ENCODE measurements around the gene DRD2. TPM values are rescaled to one million over a fixed set of nuclear protein-coding genes. Genes with fewer than 3 reads are reported as not detected.

Gene DRD2
- total RNA-seq, 2 experiments from 2014 or later, result not detected

DNA sequence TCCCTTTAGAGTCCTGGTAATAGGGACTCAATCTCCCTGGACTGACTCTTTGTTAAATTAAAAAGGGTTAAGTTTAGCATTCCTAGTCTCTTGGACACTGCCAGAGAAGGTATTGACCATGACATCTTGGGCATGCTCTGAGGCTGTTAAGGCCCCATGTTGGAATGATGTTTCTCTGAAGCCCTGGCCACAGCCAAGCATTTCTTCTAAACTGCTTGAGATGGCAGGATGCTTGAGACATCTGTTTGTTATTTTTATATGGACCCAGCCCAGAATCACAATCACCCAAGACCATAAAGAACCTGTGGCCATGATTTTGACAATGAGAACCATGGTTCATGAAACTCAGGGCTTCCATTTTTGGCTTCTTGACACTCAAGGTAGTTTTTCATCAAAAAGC, 93.1 kb downstream of the DRD2 start:
- DNase-seq (no peak), ATAC-seq (ENCODE audit: poor library complexity) (no peak)
- no peak overlapping the region for H3K4me3 Mint-ChIP-seq
- no peak overlapping the region for H3K27ac Mint-ChIP-seq
- CTCF ChIA-PET, result no interaction called here
- Histone ChIP-seq H3K27me3 (ENCODE audit: control insufficient read depth in 1 of 2, insufficient read depth in 2 of 2, low read length in 2 of 2) (peaks cover 0 to 2% of the 10 kb centered on the region in 2 experiments), H3K4me3 (ENCODE audit: low read length) (no peak overlapping the region), H3K36me3 (ENCODE audit: insufficient read depth, low read length) (no peaks in the 10 kb centered on the region), H3K4me1 (ENCODE audit: insufficient read depth, low read length) (no peaks in the 10 kb centered on the region), H3K9me3 (ENCODE audit: control insufficient read depth in 1 of 2, insufficient read depth in 1 of 2, low read length in 2 of 2) (peaks cover 0 to 4% of the 10 kb centered on the region in 2 experiments), H3K27ac (ENCODE audit: low read depth in 1 of 2, low read length in 2 of 2) (no peak overlapping the region)
- H3K9me3 Mint-ChIP-seq, result peaks cover 3% of the 10 kb centered on the region
- H3K36me3 Mint-ChIP-seq (ENCODE audit: low read depth), result peaks cover 33% of the 10 kb centered on the region
- POLR2A ChIA-PET, result no interaction called here
- TF ChIP-seq, protein P1, sequence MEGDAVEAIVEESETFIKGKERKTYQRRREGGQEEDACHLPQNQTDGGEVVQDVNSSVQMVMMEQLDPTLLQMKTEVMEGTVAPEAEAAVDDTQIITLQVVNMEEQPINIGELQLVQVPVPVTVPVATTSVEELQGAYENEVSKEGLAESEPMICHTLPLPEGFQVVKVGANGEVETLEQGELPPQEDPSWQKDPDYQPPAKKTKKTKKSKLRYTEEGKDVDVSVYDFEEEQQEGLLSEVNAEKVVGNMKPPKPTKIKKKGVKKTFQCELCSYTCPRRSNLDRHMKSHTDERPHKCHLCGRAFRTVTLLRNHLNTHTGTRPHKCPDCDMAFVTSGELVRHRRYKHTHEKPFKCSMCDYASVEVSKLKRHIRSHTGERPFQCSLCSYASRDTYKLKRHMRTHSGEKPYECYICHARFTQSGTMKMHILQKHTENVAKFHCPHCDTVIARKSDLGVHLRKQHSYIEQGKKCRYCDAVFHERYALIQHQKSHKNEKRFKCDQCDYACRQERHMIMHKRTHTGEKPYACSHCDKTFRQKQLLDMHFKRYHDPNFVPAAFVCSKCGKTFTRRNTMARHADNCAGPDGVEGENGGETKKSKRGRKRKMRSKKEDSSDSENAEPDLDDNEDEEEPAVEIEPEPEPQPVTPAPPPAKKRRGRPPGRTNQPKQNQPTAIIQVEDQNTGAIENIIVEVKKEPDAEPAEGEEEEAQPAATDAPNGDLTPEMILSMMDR (IDR thresholded peaks at IDR 0.05), result no peak
- intact Hi-C loops (cut with DNase I, micrococcal nuclease), result no loop called here
- peaks cover 3% of the 10 kb centered on the region for H3K27me3 Mint-ChIP-seq
- H3K4me1 Mint-ChIP-seq (ENCODE audit: low read depth), result no peaks in the 10 kb centered on the region

DNA sequence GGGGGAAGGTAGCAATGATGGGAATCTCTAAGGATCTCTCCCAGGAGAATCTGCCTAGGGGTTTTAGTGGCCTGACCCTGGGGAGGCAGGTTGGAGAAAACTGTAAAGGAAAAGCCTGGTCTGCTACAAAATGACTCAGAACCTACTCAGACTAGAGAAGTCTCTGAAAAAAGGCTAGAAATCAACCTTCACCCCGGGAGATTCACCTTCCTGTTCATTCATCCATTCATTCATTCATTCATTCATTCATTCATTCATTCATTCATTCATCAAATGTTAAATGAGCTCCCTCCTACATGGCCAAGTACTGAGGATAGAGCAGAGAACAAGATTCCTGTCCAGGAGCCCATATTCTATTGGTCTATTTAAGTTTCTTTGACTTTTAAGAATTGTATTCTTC, 96.5 kb downstream of the DRD2 start:
- TF ChIP-seq, protein P1 (IDR thresholded peaks at IDR 0.05), result no peak
- Histone ChIP-seq H3K36me3 (ENCODE audit: insufficient read depth, low read length) (no peaks in the 10 kb centered on the region), H3K27me3 (ENCODE audit: control insufficient read depth in 1 of 2, insufficient read depth in 2 of 2, low read length in 2 of 2) (no peaks in the 10 kb centered on the region), H3K27ac (ENCODE audit: low read depth in 1 of 2, low read length in 2 of 2) (no peak overlapping the region), H3K9me3 (ENCODE audit: control insufficient read depth in 1 of 2, insufficient read depth in 1 of 2, low read length in 2 of 2) (no peaks in the 10 kb centered on the region), H3K4me1 (ENCODE audit: insufficient read depth, low read length) (no peaks in the 10 kb centered on the region), H3K4me3 (ENCODE audit: low read length) (no peak overlapping the region)
- POLR2A ChIA-PET, result no interaction called here
- intact Hi-C loops (cut with DNase I, micrococcal nuclease), result no loop called here
- Mint-ChIP-seq H3K27me3 (no peaks in the 10 kb centered on the region), H3K4me3 (no peak overlapping the region), H3K9me3 (peaks cover 3% of the 10 kb centered on the region), H3K4me1 (ENCODE audit: low read depth) (no peaks in the 10 kb centered on the region), H3K27ac (no peak overlapping the region), H3K36me3 (ENCODE audit: low read depth) (peaks cover 35% of the 10 kb centered on the region)
- DNase-seq, result no peak
- CTCF ChIA-PET, result no interaction called here
- no peak for ATAC-seq (ENCODE audit: poor library complexity)

DNA sequence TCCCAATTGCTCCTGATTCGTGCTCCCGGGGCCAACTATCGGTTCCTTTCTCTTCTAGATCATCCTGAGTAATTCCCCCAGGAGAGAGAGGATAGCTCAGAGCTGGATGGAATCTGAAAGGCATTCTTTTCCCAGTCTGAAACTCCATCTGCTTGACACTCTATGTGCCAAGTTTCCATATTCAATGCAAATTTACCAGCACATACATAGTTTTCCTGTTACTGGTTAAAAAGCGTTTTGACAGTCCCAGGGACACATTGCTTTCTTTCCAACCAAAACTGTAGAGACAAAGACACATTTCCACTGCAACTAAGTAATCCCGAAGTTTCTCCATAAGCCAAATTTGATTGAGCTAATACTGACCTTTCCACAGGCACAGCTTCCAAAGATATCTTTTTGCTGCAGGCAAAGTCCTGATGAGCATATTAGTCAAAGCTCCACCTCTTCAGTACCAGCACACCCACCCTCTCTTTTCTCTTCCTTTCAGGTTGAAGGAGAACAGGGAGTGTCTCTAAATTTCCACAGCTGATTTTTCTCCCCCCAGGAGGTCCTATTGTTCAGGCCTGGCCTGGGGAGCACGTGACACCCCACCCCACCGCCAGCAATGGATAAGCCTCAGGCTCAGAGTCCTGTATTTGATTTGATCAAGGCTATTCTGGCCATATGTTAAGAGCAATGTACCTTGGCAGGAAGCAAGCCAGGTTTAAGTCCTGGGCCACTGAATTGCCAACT, 97.4 kb downstream of the DRD2 start:
- Mint-ChIP-seq H3K9me3 (peaks cover 3% of the 10 kb centered on the region), H3K4me3 (no peak overlapping the region), H3K4me1 (ENCODE audit: low read depth) (no peaks in the 10 kb centered on the region), H3K36me3 (ENCODE audit: low read depth) (peaks cover 39% of the 10 kb centered on the region), H3K27me3 (no peaks in the 10 kb centered on the region), H3K27ac (no peak overlapping the region)
- Histone ChIP-seq H3K27me3 (ENCODE audit: control insufficient read depth in 1 of 2, insufficient read depth in 2 of 2, low read length in 2 of 2) (no peaks in the 10 kb centered on the region), H3K9me3 (ENCODE audit: control insufficient read depth in 1 of 2, insufficient read depth in 1 of 2, low read length in 2 of 2) (no peaks in the 10 kb centered on the region), H3K27ac (ENCODE audit: low read depth in 1 of 2, low read length in 2 of 2) (no peak overlapping the region), H3K4me3 (ENCODE audit: low read length) (no peak overlapping the region), H3K36me3 (ENCODE audit: insufficient read depth, low read length) (peaks cover 2% of the 10 kb centered on the region), H3K4me1 (ENCODE audit: insufficient read depth, low read length) (no peaks in the 10 kb centered on the region)
- ATAC-seq (ENCODE audit: poor library complexity) (no peak), DNase-seq (no peak)
- intact Hi-C loops (cut with DNase I, micrococcal nuclease), result no loop called here
- ChIA-PET CTCF (no interaction called here), POLR2A (no interaction called here)
- TF ChIP-seq, protein P1 (IDR thresholded peaks at IDR 0.05), result no peak

Data from CD4-positive, alpha-beta T cell (primary cell).